ENCODE data around the gene TNFRSF8. TPM values are rescaled to one million over a fixed set of nuclear protein-coding genes. Genes with fewer than 3 reads are reported as not detected.

Gene TNFRSF8
- polyA plus RNA-seq, 1 of the 3 experiments (the other 2 are of a cell fraction): 0.07 TPM

- Histone ChIP-seq H3F3A (replicated peaks; ENCODE audit: insufficient read depth) (no peaks in the 10 kb centered on the region), H3K79me2 (ENCODE audit: insufficient read depth) (no peaks in the 10 kb centered on the region)
- POLR2A ChIA-PET: interaction anchor here (1.0 kb wide), 1 partner anchor 13 kb away, joined by 3 read pairs; no protein-coding TSS in a partner anchor
Measured at GRCh38 chr1:12171206-12172041, 108.3 kb downstream of the TNFRSF8 start.

More at GRCh38 chr1:12171206-12172041, 108.3 kb downstream of the TNFRSF8 start:
- Histone ChIP-seq H3K4me2 (no peak overlapping the region), H2AFZ (ENCODE audit: low read depth) (no peak overlapping the region), H3K4me3 (ENCODE audit: low read depth in 2 of 2, low read length in 1 of 2) (no peak overlapping the region), H3K4me1 (ENCODE audit: control insufficient read depth in 1 of 2, insufficient read depth in 2 of 2, low read depth in 1 of 2, low read length in 1 of 2) (peaks cover 0 to 5% of the 10 kb centered on the region in 2 experiments; a peak in 1 of 4 replicates), H3K27ac (ENCODE audit: low read depth in 2 of 2, low read length in 1 of 2) (no peak overlapping the region), H3K36me3 (replicated peaks in 1 of 2; ENCODE audit: control insufficient read depth in 1 of 2, insufficient read depth in 2 of 2, low read length in 1 of 2) (no peaks in the 10 kb centered on the region), H4K20me1 (ENCODE audit: insufficient read depth) (no peaks in the 10 kb centered on the region), H3K9me3 (no peaks in the 10 kb centered on the region), H3K27me3 (ENCODE audit: insufficient read depth) (peaks cover 15% of the 10 kb centered on the region), H3K9me2 (no peaks in the 10 kb centered on the region), H3K9ac (no peak overlapping the region)
- TF ChIP-seq FOSL2 (IDR thresholded peaks at IDR 0.05; ENCODE audit: borderline replicate concordance, low read depth) (no peak), SMC3 (IDR thresholded peaks at IDR 0.05; ENCODE audit: low read depth, low read length) (no peak), CHD2 (IDR thresholded peaks at IDR 0.05; ENCODE audit: low read length, partially characterized antibody) (no peak), CTCF (IDR thresholded peaks at IDR 0.05) (no peak), IRF3 (IDR thresholded peaks at IDR 0.05; ENCODE audit: low read depth, low read length) (no peak), MEF2A (IDR thresholded peaks at IDR 0.05; ENCODE audit: borderline replicate concordance, low read depth) (no peak), EZH2phosphoT487 (IDR thresholded peaks at IDR 0.05; ENCODE audit: borderline replicate concordance, low read depth) (no peak), USF2 (IDR thresholded peaks at IDR 0.05; ENCODE audit: borderline replicate concordance, low read depth, low read length) (no peak), RXRA (IDR thresholded peaks at IDR 0.05; ENCODE audit: borderline replicate concordance, low read depth) (no peak), SIN3A (IDR thresholded peaks at IDR 0.05; ENCODE audit: borderline replicate concordance, low read depth, low read length) (no peak), ELF1 (IDR thresholded peaks at IDR 0.05) (no peak), TCF12 (IDR thresholded peaks at IDR 0.05) (no peak), REST (IDR thresholded peaks at IDR 0.05; ENCODE audit: low read depth, low read length) (no peak), GABPA (IDR thresholded peaks at IDR 0.05; ENCODE audit: low read depth) (no peak), ZBTB33 (IDR thresholded peaks at IDR 0.05; ENCODE audit: borderline replicate concordance, low read depth) (no peak), RAD21 (IDR thresholded peaks at IDR 0.05; ENCODE audit: low read length) (no peak), JUND (IDR thresholded peaks at IDR 0.05) (no peak)
- no peak for DNase-seq
- 84% methylated on average over 12 of the region's 12 CpGs for WGBS (ENCODE audit: low lambda C conversion rate)
- CTCF ChIA-PET: interaction anchor here (4.6 kb wide), 1 partner anchor 46 kb away, joined by 21 read pairs; no protein-coding TSS in a partner anchor
